GM12874 (cell line): ENCODE results near the gene NUCB1.

Source experiments
- TF ChIP-seq, protein P1 (sequence below): IDR thresholded peaks from 2 replicates; pipeline ENCODE4 v1.5.1; 2011; ENCODE audit warnings: low read depth, mild to moderate bottlenecking, control low read depth, low read length, moderate library complexity; ENCODE audit not compliant: insufficient read depth

Gene NUCB1

DNA sequence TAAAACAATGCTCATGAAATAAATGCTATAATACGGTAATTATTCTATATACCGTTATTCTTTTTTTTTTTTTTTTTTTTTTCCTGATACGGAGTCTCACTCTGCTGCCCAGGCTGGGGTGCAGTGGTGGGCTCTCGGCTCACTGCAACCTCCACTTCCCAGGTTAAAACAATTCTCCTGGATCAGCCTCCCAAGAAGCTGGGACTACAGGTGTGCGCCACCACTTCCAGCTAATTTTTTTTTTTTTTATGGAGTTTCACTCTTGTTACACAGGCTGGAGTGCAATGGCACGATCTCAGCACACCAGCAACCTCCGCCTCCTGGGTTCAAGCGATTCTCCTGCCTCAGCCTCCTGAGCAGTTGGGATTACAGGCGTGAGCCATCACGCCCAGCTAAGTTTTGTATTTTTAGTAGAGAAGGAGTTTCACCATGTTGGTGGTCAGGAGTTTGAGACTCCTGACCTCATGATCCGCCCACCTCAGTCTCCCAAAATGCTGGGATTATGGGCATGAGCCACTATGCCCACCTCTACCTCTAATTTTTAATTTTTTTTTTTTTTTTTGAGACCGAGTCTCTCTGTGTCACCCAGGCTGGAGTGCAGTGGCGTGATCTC lies 21.0 kb upstream of the NUCB1 start:
- TF ChIP-seq, protein P1, sequence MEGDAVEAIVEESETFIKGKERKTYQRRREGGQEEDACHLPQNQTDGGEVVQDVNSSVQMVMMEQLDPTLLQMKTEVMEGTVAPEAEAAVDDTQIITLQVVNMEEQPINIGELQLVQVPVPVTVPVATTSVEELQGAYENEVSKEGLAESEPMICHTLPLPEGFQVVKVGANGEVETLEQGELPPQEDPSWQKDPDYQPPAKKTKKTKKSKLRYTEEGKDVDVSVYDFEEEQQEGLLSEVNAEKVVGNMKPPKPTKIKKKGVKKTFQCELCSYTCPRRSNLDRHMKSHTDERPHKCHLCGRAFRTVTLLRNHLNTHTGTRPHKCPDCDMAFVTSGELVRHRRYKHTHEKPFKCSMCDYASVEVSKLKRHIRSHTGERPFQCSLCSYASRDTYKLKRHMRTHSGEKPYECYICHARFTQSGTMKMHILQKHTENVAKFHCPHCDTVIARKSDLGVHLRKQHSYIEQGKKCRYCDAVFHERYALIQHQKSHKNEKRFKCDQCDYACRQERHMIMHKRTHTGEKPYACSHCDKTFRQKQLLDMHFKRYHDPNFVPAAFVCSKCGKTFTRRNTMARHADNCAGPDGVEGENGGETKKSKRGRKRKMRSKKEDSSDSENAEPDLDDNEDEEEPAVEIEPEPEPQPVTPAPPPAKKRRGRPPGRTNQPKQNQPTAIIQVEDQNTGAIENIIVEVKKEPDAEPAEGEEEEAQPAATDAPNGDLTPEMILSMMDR, result no peak

DNA sequence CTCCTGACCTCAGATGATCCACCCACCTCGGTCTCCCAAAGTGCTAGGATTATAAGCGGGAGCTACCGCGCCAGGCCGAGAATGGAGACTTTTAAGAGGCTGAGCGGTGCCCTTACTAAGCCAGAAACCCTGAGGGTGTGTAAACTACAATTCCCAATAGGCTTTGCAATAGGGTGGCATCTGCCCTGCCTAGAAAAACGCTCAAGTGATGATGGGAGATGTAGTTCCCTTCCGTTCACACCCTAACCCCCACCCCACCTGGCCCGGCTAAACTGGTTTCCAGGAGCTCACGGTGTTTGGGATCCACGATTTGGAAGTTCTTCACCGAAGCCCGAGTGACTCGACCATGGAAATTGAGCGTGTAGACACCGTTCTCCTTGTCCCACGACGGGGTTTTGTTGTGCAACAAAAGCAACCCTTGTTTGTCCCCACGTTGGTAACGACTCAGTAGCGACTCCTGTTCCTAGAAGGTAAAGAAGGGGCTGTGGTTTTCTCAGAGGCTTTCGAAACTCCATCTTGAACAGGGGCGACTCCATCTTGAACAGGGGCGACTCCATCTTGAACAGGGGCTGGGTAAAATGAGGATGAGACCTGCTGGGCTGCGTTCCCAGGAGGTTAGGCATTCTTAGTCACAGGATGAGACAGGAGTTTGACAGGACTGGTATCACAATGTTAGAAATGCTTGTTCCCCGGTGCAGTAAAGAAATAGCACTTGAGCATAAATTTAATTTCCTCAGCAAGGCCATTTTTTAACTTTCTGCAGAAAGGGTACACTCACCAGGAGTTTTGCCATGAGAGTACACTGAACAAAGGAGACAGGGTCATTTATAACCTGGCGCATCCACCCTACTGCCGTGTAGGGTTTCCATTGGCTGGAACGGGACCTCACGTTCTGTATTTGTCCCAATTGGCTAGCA lies 18.1 kb upstream of the NUCB1 start:
- TF ChIP-seq, protein P1, result no peak

DNA sequence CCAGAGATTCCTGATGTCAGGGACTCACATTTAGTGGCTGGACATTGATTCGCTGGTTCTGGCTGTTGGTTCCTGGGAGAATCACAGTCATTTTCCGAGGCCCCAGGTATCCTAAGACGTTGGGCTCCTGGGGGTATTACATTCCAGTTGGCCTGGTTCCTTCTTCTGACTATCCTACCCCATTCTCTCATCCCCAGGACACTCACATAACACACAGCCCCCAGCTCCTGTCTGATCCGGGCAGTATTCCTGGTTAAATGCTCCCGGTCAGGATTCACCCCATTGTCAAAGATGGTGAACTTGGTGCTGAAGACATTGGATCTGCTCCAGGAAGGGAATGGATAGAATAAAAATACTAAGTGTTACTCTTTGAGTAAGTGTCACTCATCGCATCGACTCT lies 16.4 kb upstream of the NUCB1 start:
- TF ChIP-seq, protein P1, result no peak

DNA sequence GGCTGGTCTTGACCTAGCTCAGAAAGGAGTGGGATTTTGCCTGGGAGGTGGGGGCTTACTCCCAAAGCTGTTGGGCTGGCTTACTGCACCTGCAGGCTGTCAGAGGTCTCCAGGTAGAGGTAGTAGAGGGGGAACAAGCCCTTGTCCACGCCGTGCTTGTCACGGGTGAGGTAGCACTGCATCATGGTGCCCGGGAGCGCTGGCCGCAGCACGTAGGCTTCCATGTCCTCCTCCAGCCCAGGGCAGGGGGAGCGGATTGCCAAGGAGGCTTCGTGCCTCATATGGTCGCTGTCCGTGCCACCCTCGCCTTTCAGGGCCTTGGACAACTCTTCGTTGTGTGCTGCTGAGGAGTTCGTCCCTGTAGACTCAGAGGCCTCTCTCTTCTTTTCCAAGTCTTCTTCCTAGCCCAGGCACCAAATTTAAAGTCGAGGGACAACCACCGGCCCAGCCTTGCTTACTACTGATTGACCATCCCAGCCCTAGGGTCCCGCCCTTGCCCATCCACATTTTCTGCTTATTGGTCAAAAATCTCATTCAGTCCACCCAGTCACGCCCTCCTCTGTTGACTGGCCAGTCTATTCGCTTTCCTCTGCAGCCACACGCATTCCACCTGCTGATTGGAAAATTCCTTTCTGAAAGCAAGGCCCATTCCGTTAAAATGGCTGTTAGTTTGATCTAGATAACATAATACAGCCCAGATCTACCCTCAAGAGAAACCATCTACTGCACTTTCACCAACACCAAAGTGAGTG lies 12.1 kb upstream of the NUCB1 start:
- TF ChIP-seq, protein P1, result no peak

DNA sequence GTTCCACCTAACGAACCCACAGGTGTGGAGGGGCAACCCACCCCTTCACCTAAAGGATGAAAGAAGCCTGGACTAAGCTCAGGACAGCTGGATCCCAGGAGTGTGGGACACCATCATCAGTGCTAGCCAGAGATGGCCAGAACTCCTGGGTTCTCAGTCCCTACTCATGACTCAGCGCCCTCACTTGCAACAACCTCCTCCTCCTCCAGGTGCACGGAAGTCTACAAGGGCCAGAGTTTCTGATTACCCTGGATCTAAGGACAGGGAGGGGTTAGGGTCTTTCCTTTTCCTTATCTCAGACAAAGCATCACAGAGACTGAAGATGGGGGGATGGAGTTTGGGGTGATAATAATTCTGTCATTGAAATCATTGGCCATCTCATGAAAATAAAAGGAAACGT lies 9.6 kb upstream of the NUCB1 start:
- TF ChIP-seq, protein P1, result no peak

DNA sequence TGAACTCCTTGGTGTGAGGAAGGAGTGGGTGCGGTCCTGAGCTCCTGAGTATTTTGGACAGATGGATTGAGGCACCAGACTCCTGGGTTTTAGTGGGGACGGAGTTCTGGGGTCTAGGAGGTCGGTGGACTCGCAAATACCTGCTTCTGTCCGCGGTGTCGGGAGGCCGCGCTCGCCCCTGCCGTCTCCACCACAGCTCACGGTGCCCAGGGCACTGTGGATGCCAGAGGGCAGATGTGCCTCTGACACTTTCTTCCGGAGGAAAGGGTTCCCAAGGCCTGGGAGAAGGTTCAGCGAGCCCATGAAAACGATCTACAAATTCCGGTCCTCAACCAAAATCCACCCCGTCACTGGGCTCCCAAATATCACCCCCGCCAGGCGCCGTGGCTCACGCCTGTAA lies 4.9 kb upstream of the NUCB1 start:
- TF ChIP-seq, protein P1, result no peak

DNA sequence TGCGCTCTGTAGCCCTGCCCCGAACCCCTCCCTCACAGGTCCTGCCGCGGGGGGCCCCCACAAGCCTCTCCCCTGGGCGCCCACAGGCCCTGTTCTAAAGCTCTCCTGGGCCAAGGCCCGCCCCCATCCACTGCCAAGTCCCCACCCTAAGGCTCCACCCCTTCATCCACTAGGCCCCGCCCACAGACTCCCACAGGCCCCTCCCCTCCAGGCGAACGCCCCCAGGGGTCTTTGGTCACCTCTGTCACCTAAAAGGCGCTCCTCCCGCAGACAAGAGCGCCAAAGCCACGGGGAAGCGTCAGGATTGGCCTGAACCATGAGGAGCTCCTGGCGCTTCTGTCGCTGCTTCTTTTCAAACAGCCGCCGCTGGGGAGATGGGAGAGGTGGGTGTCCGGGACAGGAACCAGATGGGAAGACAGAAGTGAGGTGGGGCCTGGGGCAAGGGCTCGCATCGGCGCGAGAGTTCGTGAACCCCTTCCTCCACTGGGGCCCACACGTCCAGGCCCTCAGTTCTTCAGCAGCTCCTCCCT lies 3.9 kb upstream of the NUCB1 start:
- TF ChIP-seq, protein P1, result no peak
